GM19099 (cell line): ENCODE data around the gene USP5.

ENCODE experiments used
- POLR2A ChIP-seq: IDR thresholded peaks from 3 replicates; pipeline ENCODE4 v1.6.1; 2011; ENCODE audit warnings: low read depth; ENCODE audit not compliant: insufficient read length; ENCODE audit errors: extremely low read depth

The USP5 gene, protein sequence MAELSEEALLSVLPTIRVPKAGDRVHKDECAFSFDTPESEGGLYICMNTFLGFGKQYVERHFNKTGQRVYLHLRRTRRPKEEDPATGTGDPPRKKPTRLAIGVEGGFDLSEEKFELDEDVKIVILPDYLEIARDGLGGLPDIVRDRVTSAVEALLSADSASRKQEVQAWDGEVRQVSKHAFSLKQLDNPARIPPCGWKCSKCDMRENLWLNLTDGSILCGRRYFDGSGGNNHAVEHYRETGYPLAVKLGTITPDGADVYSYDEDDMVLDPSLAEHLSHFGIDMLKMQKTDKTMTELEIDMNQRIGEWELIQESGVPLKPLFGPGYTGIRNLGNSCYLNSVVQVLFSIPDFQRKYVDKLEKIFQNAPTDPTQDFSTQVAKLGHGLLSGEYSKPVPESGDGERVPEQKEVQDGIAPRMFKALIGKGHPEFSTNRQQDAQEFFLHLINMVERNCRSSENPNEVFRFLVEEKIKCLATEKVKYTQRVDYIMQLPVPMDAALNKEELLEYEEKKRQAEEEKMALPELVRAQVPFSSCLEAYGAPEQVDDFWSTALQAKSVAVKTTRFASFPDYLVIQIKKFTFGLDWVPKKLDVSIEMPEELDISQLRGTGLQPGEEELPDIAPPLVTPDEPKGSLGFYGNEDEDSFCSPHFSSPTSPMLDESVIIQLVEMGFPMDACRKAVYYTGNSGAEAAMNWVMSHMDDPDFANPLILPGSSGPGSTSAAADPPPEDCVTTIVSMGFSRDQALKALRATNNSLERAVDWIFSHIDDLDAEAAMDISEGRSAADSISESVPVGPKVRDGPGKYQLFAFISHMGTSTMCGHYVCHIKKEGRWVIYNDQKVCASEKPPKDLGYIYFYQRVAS

DNA sequence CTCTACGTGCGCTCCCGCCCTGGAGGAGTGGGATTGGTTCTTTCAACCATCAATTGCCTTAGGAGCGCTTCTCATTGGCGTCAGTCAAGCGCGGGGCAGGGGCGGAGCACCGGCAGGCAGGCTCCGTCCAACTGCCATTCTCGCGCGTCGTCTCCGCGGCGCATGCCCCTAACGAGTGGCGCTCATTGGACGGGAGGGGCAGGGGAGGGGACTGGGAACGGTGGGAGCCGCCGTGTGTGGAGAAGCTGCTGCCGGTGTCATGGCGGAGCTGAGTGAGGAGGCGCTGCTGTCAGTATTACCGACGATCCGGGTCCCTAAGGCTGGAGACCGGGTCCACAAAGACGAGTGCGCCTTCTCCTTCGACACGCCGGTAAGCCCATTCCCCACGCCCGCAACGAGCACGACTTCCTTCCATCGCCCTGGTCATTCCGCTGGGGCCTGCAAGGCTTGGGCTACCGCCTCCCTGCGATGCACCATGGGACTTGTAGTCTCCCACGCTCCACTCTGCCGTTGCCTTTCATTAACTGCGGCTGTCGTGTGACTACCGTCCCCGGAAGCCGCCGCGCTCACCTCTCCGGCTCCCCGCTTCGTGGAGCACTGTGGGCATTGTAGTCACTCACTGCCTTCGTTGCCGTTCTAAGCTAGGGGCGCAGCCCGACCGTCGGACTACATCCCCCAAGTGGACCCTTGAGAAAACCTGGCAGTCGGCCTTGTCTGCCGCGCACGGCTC, at the start of gene USP5:
USP5 (plus strand) TSS at position 230 of the 730 bp plus-strand sequence; CDS start at position 260, 30 bp downstream.
- peak; percentile 81 for TF ChIP-seq POLR2A

DNA sequence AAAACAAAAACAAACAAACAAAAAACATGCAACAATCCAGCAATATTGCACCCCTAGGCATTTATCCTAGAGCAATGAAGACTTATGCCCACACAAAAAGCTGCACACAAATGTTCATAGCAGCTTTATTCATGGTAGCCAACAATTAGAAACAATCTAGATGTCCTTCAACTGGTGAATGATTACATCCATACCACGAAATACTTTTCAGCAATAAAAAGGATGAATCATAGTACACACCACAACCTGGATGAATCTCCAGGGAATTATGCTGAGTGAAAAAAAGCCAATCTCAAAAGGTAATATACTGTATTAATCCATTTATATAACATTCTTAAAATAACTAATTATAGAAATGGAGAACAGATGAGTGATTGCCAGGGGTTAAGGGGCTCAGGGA, 44.8 kb upstream of the USP5 start:
- TF ChIP-seq POLR2A, result no peak

DNA sequence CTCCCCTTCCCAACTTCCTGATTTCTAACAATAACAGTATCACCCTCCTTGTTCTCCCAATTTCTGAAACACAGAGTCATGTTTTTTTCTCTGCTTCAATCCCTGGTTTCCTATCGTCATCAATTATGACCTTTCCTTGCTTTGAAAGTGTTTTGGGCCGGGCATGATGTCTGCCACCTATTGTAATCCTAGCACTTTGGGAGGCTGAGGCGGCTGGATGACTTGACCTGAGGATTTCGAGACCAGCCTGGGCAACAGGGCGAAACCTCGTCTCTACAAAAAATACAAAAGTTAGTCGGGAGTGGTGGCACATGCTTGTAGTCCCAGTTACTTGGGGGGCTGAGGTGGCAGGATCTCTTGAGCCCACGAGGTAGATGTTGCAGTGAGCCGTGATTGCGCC, 42.9 kb upstream of the USP5 start:
- no peak for TF ChIP-seq POLR2A

DNA sequence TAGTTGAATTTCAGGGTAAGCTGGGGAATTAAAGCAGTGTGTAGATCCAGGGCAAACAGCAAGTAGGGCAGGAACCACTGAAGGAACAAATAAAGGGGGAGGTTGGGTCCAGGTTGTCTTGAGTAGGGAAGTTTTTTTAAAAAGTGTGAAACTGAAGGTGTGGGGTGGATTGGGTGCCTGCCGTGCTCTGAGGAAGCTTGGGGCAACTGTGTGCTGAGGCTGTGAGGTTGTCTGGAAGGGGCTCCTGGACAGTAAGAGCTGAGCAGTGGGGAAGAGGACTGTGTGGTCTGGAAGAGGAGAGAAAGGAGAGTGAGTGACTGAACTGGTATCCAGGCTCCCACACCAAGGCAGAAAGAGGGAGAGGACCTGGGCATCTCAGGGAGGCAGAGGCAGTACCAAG, 41.2 kb upstream of the USP5 start:
- TF ChIP-seq POLR2A, result no peak

DNA sequence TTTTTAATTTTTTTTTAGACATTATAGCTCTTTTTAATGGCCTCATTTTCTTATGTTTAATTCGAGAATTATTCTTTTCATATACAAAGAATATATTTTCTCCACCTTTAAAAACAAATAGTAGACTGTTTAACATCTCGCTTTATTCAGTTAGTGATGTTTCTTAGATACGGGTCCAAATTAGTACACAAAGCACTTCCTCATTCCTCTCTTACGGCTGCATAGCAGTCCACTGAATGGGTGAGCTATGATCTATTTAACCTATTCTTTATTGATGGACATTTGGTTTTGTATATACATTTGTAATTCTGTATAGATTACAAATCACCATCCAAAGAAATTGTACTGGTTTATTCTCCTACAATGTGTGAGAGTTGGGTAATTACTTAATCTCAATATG, 38.6 kb upstream of the USP5 start:
- TF ChIP-seq POLR2A, result no peak

DNA sequence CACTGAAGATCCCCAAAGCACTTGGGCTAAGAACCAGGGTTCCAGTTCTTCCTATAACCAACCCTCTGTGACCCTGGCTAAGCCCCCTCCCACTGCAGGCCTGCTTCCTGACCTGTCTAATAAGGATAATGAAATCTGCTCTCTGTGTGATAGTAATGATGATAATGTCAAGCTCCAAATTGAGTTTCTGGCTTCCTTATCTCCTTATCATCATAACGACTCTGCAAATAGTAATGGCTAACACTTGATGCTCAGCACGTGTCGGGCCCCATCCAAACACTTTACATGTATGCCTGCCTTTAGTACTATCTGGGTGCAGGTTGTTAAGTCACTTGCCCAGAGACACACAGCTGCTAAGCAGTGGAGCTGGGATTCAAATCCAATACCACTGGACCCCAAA, 35.4 kb upstream of the USP5 start:
- no peak for TF ChIP-seq POLR2A

DNA sequence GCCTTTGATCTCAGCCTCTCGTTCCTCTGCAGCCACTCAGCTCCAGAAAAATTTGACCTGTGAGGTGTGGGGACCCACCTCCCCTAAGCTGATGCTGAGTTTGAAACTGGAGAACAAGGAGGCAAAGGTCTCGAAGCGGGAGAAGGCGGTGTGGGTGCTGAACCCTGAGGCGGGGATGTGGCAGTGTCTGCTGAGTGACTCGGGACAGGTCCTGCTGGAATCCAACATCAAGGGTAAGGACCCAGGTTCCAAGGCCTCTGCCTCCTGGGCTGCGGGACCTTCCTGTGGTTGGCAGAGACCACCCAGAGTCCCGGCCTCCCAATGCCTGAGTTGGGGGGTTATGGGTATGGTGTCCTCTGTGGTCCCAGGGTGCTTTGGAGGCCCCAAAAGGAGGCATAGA, 34.9 kb upstream of the USP5 start:
- no peak for TF ChIP-seq POLR2A

DNA sequence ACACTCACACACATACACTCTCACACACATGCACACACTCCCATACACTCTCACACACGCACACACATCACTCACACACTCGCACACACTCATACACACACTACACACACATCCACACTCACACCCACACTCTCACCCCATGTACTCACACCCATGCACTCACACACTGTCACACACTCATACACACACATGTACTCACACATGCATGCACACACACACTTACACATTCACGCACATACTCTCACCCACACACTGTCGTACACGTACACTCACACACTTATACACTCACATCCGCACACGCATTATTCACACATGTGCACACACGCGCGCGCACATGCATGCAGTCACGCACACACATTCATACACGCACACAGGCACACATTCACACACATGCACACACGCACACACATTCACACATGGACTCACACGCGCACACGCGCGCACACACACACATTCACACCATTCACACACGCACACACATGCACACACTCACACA, 34.2 kb upstream of the USP5 start:
- no peak for TF ChIP-seq POLR2A

DNA sequence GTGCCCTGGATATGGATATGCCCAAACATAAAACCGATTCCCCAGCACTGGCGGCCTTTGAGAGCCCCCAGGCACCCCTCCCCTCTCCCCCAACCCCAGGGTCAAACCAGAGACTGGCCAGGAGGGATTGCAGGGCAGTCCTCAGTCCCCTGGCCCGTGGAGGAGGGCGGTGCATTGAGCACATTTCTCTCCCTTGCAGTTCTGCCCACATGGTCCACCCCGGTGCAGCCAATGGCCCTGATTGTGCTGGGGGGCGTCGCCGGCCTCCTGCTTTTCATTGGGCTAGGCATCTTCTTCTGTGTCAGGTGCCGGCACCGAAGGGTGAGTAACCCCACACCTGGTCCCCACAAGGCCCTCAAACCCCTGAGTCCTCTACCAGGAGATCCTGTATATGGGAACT, 33.7 kb upstream of the USP5 start:
- no peak for TF ChIP-seq POLR2A

DNA sequence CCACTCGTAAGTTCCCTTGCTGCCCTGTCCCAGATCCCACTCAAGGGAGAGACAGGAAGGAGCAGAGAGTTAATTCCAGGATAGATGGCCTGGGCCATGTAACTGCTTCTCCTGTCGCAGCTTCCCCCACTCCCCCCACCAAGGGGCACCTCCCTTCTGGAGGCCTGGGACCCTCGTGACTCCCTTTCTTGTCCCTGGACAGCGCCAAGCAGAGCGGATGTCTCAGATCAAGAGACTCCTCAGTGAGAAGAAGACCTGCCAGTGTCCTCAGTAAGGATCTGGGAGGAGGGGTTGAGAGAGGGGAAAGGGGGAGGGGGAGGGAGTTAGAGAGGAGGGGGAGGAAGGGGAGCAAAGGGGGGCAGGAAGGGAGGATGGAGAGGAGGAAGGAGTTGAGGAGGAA, 33.3 kb upstream of the USP5 start:
- TF ChIP-seq POLR2A, result no peak

DNA sequence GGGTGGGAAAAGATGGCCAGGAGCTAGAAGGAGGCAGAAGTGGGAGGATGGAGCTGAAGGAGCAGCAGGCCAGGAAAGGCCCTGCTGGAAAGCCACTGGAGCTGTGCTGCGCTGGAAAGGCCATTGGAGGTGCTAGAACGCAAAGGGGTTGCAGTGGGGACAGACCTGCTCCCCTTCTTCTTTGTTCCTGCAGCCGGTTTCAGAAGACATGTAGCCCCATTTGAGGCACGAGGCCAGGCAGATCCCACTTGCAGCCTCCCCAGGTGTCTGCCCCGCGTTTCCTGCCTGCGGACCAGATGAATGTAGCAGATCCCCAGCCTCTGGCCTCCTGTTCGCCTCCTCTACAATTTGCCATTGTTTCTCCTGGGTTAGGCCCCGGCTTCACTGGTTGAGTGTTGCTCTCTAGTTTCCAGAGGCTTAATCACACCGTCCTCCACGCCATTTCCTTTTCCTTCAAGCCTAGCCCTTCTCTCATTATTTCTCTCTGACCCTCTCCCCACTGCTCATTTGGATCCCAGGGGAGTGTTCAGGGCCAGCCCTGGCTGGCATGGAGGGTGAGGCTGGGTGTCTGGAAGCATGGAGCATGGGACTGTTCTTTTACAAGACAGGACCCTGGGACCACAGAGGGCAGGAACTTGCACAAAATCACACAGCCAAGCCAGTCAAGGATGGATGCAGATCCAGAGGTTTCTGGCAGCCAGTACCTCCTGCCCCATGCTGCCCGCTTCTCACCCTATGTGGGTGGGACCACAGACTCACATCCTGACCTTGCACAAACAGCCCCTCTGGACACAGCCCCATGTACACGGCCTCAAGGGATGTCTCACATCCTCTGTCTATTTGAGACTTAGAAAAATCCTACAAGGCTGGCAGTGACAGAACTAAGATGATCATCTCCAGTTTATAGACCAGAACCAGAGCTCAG, 32.6 kb upstream of the USP5 start:
- no peak for TF ChIP-seq POLR2A

DNA sequence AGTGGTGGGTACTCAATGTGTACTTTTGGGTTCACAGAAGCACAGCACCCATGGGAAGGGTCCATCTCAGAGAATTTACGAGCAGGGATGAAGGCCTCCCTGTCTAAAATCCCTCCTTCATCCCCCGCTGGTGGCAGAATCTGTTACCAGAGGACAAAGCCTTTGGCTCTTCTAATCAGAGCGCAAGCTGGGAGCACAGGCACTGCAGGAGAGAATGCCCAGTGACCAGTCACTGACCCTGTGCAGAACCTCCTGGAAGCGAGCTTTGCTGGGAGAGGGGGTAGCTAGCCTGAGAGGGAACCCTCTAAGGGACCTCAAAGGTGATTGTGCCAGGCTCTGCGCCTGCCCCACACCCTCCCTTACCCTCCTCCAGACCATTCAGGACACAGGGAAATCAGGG, 31.8 kb upstream of the USP5 start:
- TF ChIP-seq POLR2A, result no peak

DNA sequence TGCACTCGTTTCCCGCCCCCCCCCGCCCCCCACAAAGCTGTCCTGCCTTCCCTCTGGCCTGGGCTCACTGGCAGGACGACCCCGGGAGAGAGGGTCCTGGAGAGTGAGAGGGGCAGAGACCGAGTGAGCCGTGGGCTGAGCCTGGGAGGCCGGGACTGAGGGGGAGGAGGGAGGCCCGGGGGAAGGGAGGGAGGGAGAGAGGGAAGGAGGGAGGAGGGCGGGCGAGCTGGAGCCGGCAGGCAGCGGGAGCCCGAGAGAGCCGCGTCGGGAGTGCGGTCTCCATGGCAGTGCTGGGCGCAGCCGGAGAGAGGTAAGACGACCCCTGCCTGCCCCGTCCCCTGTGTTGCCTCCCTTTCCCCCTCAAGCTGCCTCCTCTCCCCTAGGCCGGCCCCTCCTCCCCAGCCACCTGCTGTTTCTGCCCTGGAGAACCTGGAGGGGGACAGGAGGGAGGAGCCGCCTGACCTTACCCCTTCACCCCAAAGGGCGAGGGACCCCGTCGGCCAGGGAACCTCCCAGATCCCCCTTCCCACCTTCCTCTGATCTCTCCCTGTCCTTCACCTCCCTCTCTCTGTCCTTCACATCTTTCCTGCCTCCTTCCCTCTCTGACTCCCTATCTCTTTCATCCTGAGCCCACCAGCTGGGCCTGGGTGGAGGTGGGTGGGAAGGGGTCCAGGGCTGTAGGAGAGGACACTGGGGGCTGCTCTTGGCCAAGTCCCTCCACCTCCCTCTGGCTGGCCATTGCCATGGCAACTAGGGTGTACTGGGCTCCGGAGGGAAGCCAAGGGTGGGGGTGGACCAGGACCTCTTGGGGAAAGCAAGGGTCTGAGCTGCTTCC, 30.1 kb upstream of the USP5 start, which contains the start of gene GPR162:
GPR162 (plus strand) TSS at position 231 of the 835 bp plus-strand sequence. CDS start 2,078 bp downstream, outside the sequence.
- no peak for TF ChIP-seq POLR2A

DNA sequence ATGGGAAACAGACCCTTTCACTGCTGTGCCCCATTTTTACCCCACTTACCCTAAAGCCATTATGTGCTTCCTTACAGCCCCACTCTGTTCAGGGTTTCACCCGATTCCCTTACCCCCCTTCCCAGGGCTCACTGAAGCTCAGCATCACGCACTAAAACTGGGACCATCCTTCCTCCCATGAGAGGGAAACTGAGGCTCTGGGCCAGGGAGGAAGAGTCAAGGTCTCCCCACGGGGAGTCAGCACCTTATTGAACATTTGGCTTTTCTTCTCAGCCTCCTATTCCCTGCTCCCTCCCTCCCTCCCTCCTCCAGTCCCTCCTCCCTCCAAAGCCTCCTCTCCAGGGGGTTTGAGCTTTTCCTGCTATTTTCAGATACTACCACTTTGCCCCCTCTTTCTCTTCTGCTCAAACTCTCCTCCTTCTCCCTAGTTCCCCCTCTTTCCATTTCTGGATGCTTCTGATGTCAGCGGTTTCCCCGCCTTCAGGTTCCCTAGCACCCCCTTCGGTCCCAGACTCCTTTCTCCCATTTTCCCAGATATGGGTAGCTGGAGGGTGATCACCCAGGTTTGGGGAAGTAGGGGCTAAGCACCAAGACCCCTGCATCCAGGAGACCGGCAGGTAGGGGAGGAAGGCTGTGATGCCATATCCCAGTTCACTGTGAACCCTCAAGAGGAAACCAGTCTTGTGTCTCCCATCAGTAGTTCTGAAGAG, 29.4 kb upstream of the USP5 start:
- TF ChIP-seq POLR2A, result no peak
